Measurements from ENCODE around the gene SP3.

Gene SP3

GRCh38 chr2:173965372-173966025 lies at the start of gene SP3:
TSS of gene SP3 (minus strand) at chr2:173965373. CDS start at chr2:173965171, 202 bp downstream.
- DNase-seq (ENCODE audit: low read depth), result peak; percentile 81

DNA sequence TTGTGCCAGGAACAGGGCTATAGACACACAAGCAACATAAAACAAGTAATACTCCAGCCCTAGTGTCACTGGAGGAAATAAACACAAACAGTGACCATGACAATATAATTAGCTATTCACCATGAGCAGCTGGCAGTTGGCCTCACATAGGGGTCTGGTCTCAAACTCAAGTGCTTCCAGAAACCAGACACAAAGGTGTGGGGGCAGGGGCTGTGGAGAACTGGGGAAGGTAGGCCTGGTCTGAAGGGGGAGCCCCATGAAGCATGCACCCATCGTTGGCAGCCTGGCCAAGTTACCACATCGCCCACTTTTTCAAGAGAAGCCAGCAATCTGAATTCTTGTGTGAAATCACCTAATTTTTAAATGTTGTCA lies 49.5 kb upstream of the SP3 start:
- DNase-seq (ENCODE audit: low read depth), result no peak

- no peak for DNase-seq (ENCODE audit: low read depth)
Observed at GRCh38 chr2:174014011-174014698, 49.0 kb upstream of the SP3 start.

GRCh38 chr2:174013315-174013751 lies 48.2 kb upstream of the SP3 start:
- DNase-seq (ENCODE audit: low read depth), result no peak

DNA sequence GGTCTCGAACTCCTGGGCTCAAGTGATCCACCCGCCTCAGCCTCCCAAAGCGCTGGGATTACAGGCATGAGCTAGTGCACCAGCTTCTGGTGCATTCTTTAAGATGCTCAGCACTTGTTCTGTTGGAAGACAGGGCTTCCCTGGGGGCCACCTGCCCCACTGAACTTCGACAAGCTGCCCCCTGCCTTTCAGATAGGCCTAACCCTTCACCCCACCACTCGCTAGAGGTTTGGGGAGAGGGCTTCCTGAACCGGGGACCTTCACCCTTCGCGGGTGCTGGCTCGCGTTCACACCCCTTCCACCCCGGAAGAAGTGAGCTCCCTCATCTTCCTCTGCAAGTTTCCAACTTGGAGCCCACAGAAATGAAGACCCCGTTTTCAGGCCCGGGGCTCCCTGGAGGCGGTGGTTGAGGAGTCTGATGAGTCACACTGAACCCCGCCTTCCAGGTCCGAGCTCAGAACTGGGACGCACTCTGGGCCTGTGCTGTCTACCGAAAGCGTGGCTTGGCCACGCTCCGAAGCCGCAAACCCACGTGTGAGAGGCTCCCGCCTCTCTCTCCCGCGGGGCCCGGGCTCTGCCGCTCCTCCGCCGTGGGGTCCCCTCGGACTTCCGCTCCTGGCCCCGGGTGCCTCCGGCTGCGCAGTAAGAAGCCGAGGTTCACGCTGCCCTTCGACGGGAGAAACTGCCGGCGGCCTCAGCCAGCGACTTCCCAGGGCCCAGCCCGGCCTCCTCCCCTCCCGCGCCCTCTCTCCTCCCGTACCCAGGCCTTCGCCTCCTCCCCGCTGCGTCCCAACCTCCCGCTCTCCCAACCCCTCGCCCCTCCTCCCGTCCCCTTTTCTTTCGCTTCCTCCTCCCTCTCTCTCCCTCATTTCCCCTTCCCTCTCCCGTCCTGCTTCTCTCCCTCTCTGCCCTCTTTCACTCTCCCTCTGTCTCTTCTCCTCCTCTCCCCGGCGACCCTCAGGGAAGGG lies 47.5 kb upstream of the SP3 start:
- DNase-seq (ENCODE audit: low read depth), result no peak

- no peak for DNase-seq (ENCODE audit: low read depth)
Observed at GRCh38 chr2:174011796-174012195, 46.6 kb upstream of the SP3 start.

GRCh38 chr2:174011173-174011572 lies 46.0 kb upstream of the SP3 start:
- no peak for DNase-seq (ENCODE audit: low read depth)

DNA sequence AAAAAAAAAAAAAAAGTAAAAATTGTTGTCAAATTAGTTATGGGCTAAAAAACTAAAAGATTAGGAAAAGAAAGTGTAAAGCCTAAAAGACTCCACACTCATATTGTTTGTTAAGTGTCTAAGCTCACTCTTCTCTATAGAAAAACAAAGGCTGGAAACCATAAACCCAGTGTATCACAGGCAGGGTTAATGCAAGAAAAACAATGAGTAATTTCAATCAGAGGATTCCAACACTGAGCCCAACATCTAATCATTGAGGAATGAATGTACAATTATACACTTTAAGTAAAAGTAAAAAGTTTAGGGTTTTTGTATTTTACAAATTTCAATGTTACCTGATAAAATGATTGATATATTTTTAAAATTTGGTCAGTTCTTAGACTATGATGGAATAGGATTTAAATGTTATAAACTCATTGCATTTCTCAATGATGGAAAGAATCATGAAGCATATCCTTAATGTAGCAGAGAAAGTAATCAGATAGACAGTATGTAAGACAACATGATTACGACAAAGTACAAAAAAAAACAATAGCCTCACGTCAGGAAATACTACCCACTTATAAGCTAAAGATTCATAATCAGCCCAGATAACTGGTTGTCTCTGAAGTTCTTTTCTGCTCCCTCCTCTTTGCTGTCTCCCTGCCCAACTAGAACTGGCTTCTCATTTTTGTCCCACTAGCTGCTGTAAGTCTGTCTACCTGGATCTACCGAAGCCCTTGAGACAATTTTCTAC lies 44.5 kb upstream of the SP3 start:
- no peak for DNase-seq (ENCODE audit: low read depth)

DNA sequence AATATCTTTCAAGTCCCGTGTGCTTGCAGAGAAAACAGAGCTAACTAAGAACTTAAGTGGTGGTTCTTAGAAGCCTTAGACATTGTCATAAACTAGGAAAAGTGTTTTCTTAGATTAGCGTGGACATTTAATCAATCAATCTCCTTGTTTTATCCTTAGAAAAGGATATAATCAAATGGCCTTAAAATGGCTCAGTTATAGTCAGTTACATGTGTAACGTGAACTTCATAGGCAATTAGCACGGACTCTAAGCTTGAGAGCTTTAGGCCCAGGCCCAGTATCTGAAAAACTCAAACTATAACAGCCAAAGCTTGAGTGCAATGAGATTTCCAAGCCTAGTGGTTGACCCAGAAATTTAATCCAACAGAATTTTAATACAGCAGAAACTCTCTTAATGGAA lies 43.5 kb upstream of the SP3 start:
- no peak for DNase-seq (ENCODE audit: low read depth)

GRCh38 chr2:174007010-174007409 lies 41.8 kb upstream of the SP3 start:
- no peak for DNase-seq (ENCODE audit: low read depth)

- DNase-seq (ENCODE audit: low read depth), result no peak
Observed at GRCh38 chr2:174005801-174006419, 40.7 kb upstream of the SP3 start.

- no peak for DNase-seq (ENCODE audit: low read depth)
Observed at GRCh38 chr2:174004905-174005605, 39.9 kb upstream of the SP3 start.

GRCh38 chr2:174003720-174004695 lies 38.8 kb upstream of the SP3 start:
- no peak for DNase-seq (ENCODE audit: low read depth)

- no peak for DNase-seq (ENCODE audit: low read depth)
Observed at GRCh38 chr2:174002679-174003078, 37.5 kb upstream of the SP3 start.

- no peak for DNase-seq (ENCODE audit: low read depth)
Observed at GRCh38 chr2:174001107-174001506, 35.9 kb upstream of the SP3 start.

- DNase-seq (ENCODE audit: low read depth), result no peak
Observed at GRCh38 chr2:173999724-174000123, 34.6 kb upstream of the SP3 start.

DNA sequence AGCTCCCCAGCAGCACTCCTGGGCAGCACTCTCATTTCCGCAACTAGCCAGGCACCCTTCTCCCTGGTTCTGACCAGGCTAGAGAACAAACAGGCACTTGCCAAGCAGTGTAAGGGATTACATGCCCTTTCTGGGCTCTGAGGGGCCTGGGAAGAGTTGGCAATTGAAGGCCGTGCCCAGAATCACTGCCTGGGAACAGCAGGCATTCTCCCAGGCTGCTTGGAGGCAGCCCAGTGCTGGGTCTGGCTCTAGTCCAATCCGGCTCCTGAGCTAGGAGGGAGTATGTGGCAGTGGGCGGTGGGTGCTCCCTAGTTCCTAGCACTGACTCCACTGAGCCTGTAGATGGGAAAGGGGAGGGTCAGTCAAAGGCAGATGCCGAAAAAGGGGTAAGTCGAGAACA lies 34.1 kb upstream of the SP3 start:
- no peak for DNase-seq (ENCODE audit: low read depth)

- no peak for DNase-seq (ENCODE audit: low read depth)
Observed at GRCh38 chr2:173998386-173998785, 33.2 kb upstream of the SP3 start.

GRCh38 chr2:173997753-173998152 lies 32.6 kb upstream of the SP3 start:
- no peak for DNase-seq (ENCODE audit: low read depth)

GRCh38 chr2:173997269-173997668 lies 32.1 kb upstream of the SP3 start:
- no peak for DNase-seq (ENCODE audit: low read depth)
